T47D (cell line): ENCODE measurements around the gene SLCO4A1.

ENCODE experiments used
- DNase-seq, 2 experiments: peaks; one replicate each; pipeline versions ENCODE4 v3.0.0 to v3.0.0-alpha.2; 2011 to 2012; ENCODE audit warnings: low read depth in 1 of 2, low spot score in 1 of 2
- JUND ChIP-seq: IDR thresholded peaks from 2 replicates; pipeline ENCODE4 v1.6.1; 2012; ENCODE audit warnings: low read depth
- in situ Hi-C: cut with HindIII; loops from 2 replicates; pipeline ENCODE4 v1.10.0; 2016; ENCODE audit warnings: low sequenced_read_pairs, low pct_unique_long_range_greater_than_20kb

Gene SLCO4A1

DNA sequence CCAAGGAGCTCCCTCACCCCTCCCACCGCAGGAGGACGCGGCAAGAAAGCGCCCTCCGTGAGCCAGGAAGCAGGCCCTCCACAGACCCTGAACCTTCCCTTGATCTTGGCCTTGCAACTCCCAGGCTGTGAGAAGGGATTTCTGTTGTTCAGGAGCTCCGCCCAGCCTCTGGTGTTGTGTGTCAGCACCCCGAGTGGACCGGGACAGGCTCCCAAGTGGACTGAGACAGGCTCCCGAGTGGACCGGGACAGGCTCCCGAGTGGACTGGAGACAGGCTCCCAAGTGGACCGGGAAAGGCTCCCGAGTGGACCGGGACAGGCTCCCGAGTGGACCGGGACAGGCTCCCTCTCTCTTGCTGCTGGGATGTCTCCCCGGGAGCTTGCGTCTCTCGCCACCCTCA, 57.0 kb downstream of the SLCO4A1 start:
- DNase-seq: no peak
- no peak for TF ChIP-seq JUND
- in situ Hi-C loops: no loop called here

- TF ChIP-seq JUND: no peak
- in situ Hi-C loops: no loop called here
- no peak for DNase-seq
These were observed 57.4 kb downstream of the SLCO4A1 start for GRCh38 chr20:62699741-62700140.

DNA sequence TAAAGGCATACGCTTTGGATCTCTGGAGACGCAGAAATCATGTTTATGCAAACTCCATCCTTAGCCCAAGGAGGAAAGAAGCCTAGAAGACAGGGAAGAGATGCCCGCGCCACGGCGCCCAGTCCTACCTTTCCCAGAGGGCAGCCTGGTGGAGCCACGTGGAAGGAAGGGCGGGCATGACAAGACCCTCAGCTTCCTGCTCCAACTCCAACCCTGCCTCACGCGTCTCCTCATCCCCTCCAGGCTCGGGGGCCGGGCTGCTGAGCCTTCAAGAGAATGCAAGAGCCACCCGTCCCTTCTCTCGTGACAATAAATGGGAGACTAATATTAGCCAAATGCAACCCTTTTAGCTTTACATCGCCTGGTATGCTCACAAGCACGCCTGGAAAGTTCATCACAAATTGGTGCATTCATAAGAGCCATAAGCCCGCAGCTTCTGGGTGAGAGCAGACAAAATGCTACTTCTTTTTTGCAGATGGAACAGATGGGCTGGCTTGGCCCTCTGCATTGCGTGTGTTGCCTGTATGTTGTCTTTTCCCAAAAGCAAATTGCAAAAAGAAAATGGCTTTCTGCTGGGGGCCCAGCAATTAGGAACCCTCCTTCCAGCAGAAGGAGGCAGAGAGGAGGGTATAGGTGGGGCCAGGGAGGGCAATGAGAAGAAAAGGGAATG, 58.1 kb downstream of the SLCO4A1 start:
- in situ Hi-C loops: no loop called here
- TF ChIP-seq JUND: no peak
- DNase-seq: no peak

DNA sequence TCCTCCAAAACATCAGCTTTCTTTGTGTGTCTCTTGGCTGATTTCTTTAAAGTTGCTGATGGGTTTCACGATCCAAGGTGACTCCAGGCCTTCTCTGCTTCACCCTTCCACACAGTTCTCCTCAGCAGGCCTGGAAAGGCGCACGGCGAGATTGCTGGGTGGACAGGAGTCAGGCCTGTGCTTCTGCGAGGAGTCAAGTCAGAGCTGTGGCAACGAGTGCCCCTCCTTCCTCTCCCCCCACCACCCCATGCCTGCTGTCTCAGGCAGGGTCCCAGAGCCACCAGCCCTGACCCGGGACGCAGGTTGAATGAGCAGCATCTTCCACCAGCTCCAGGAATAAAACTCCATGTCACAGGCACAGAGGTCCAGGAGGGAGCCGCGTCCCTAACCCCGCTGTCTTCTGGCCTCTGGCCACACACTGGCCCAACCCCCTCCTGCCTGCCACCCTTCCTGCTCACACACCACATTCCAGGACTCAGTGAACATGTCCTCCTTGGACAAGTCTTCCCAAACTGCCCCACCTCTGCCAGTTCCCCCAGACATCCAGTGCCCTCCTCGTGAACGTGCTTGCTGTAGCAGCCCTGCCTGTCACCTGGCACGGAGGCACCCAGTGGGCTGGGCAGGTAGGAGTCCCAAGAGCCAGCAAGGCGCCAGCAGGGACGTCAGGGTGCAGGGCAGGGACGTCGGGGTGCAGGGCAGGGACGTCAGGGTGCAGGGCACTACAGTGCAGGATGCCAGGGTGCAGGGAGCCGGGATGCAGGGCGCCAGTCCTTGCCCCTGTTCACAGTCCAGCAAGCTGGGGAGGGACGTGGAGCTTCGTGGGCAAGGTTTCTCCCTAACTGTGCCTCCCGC, 59.1 kb downstream of the SLCO4A1 start:
- DNase-seq: no peak
- TF ChIP-seq JUND: no peak
- in situ Hi-C loops: no loop called here

- DNase-seq: no peak
- in situ Hi-C loops: no loop called here
- no peak for TF ChIP-seq JUND
These were observed 59.7 kb downstream of the SLCO4A1 start for GRCh38 chr20:62702013-62702300.

GRCh38 chr20:62702895-62703852, 60.9 kb downstream of the SLCO4A1 start:
- no peak for TF ChIP-seq JUND
- peak; percentile 73 to 76 for DNase-seq
- in situ Hi-C loops: no loop called here

GRCh38 chr20:62703853-62704228, 61.5 kb downstream of the SLCO4A1 start:
- no peak for TF ChIP-seq JUND
- in situ Hi-C loops: no loop called here
- no peak for DNase-seq

- DNase-seq: peak; percentile 87 to 92
- in situ Hi-C loops: no loop called here
- TF ChIP-seq JUND: no peak
These were observed 62.1 kb downstream of the SLCO4A1 start for GRCh38 chr20:62704341-62704948.

- in situ Hi-C loops: no loop called here
- no peak for TF ChIP-seq JUND
- DNase-seq: no peak
These were observed 63.3 kb downstream of the SLCO4A1 start for GRCh38 chr20:62705627-62706026.

DNA sequence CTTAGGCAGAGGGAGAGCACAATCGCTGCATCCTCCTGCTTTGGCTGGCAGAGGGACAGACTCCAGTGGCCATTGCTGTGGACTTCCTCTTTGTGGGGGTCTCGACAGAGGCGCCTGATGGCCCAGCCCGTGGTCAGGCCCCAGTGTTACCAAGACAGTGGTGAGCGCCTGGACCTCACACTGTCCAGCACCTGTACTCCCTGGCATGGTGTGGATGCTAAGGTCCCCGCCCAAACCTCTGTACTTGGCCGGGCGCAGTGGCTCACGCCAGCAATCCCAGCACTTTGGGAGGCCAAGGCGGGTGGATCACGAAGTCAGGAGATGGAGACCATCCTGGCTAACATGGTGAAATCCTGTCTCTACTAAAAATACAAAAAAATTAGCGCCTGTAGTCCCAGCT, 64.0 kb downstream of the SLCO4A1 start:
- no peak for DNase-seq
- in situ Hi-C loops: no loop called here
- no peak for TF ChIP-seq JUND

GRCh38 chr20:62706857-62707256, 64.6 kb downstream of the SLCO4A1 start:
- TF ChIP-seq JUND: no peak
- in situ Hi-C loops: no loop called here
- DNase-seq: no peak

- DNase-seq: no peak
- in situ Hi-C loops: no loop called here
- TF ChIP-seq JUND: no peak
These were observed 65.1 kb downstream of the SLCO4A1 start for GRCh38 chr20:62707276-62707920.
